HepG2 (cell line): ENCODE data around the gene COQ8A. TPM values are rescaled to one million over a fixed set of nuclear protein-coding genes. Genes with fewer than 3 reads are reported as not detected.

Source experiments
- BRCA1 ChIP-seq: sonication (generic); formaldehyde crosslinking; IDR thresholded peaks from 2 replicates; pipeline ENCODE4 v1.4.0; 2020; ENCODE audit warnings: missing genetic modification reagents
- CBFB ChIP-seq: sonication (generic); formaldehyde crosslinking; IDR thresholded peaks from 2 replicates; pipeline ENCODE4 v1.4.0; 2020; ENCODE audit warnings: missing genetic modification reagents
- HDAC1 ChIP-seq: sonication (generic); formaldehyde crosslinking; IDR thresholded peaks from 2 replicates; pipeline ENCODE4 v1.5.1; 2020; ENCODE audit warnings: mild to moderate bottlenecking, missing genetic modification reagents
- HOXA9 ChIP-seq: sonication (generic); formaldehyde crosslinking; IDR thresholded peaks from 2 replicates; pipeline ENCODE4 v1.8.1; 2022; ENCODE audit warnings: missing genetic modification reagents, mild to moderate bottlenecking, moderate library complexity, borderline replicate concordance
- IRF2 ChIP-seq: IDR thresholded peaks from 2 replicates; pipeline ENCODE4 v1.6.1; 2018; ENCODE audit warnings: missing genetic modification reagents, missing compliant biosample characterization
- KLF16 ChIP-seq, 2 experiments: sonication (generic) in 1 of 2; formaldehyde crosslinking in 1 of 2; IDR thresholded peaks; 2 replicates each; pipeline versions ENCODE4 v1.6.1 to v1.8.0; 2016 to 2023; ENCODE audit warnings: missing genetic modification reagents in 2 of 2, missing compliant biosample characterization in 1 of 2
- NFYC ChIP-seq: IDR thresholded peaks from 2 replicates; pipeline ENCODE4 v1.6.1; 2016; ENCODE audit warnings: missing genetic modification reagents, missing compliant biosample characterization
- SIX1 ChIP-seq: sonication (generic); formaldehyde crosslinking; IDR thresholded peaks from 2 replicates; pipeline ENCODE4 v1.4.0; 2020; ENCODE audit warnings: missing genetic modification reagents, borderline replicate concordance
- polyA plus RNA-seq, 8 experiments: library from polyadenylated mRNA; depleted of rRNA in 3 of 8; stranded (reverse) in 7 of 8; unstranded in 1 of 8; fragments of >200 nt; fragmentation: Illumina TruSeq in 4 of 8; extraction: Trizol in 4 of 8; gene quantifications; 2 replicates each; pipeline versions ENCODE4 v1.2.1 to v1.2.3, GENCODE V29; 2011 to 2016; ENCODE audit warnings: low read depth in 4 of 8, missing spikeins in 1 of 8, mixed read lengths in 1 of 8; ENCODE audit not compliant: insufficient read depth in 1 of 8
- total RNA-seq, 5 experiments: library from RNA; depleted of rRNA; stranded (reverse); fragments of >200 nt; fragmentation: Illumina TruSeq; extraction: Trizol; gene quantifications; 2 replicates each; pipeline ENCODE4 v1.2.3, GENCODE V29; 2016; ENCODE audit warnings: low read depth in 1 of 5
- TF ChIP-seq, protein P1 (sequence below): sonication (generic); formaldehyde crosslinking; IDR thresholded peaks from 2 replicates; pipeline ENCODE4 v1.4.0; 2020; ENCODE audit warnings: mild to moderate bottlenecking, missing genetic modification reagents, borderline replicate concordance
- TF ChIP-seq, protein P2 (sequence below): IDR thresholded peaks from 2 replicates; pipeline ENCODE4 v1.6.1; 2016; ENCODE audit warnings: missing compliant biosample characterization, missing genetic modification reagents, borderline replicate concordance
- TF ChIP-seq, protein P3 (sequence below): sonication (generic); formaldehyde crosslinking; IDR thresholded peaks from 2 replicates; pipeline ENCODE4 v1.4.0; 2020; ENCODE audit warnings: missing genetic modification reagents
- TF ChIP-seq, protein P4 (sequence below): sonication (generic); formaldehyde crosslinking; IDR thresholded peaks from 2 replicates; pipeline ENCODE4 v1.4.0; 2020; ENCODE audit warnings: missing genetic modification reagents
- TF ChIP-seq, protein P5 (sequence below): sonication (generic); formaldehyde crosslinking; IDR thresholded peaks from 2 replicates; pipeline ENCODE4 v1.4.0; 2020; ENCODE audit warnings: missing genetic modification reagents

COQ8A gene
- total and polyA plus RNA-seq, 2 of the 13 experiments (the other 11 are each of a cell fraction or from before 2014, with no cell fraction given): 60.4 to 88.7 TPM

DNA sequence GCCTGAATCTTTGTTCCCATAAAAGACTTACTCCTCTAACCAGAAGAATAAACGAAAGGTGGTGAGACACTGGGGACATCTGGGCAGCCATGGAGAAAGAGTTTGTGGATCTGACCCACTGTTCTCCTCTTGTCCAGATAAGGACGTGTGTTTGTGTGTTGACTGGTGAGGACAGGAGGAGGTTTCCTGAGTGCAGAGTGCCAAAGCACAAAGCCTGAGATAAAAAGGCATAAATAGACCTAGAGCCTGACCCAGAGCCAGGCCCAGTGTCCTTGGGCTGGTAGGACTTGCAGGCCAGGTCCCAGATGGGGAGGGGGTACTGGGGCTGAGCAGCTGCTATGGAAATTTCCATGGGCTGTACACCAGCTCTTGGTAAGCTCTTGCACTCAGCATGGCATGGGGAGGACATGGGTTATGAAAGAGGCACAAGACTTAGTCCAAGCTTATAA lies 19.6 kb upstream of the COQ8A start (continued):
- TF ChIP-seq, protein P1, sequence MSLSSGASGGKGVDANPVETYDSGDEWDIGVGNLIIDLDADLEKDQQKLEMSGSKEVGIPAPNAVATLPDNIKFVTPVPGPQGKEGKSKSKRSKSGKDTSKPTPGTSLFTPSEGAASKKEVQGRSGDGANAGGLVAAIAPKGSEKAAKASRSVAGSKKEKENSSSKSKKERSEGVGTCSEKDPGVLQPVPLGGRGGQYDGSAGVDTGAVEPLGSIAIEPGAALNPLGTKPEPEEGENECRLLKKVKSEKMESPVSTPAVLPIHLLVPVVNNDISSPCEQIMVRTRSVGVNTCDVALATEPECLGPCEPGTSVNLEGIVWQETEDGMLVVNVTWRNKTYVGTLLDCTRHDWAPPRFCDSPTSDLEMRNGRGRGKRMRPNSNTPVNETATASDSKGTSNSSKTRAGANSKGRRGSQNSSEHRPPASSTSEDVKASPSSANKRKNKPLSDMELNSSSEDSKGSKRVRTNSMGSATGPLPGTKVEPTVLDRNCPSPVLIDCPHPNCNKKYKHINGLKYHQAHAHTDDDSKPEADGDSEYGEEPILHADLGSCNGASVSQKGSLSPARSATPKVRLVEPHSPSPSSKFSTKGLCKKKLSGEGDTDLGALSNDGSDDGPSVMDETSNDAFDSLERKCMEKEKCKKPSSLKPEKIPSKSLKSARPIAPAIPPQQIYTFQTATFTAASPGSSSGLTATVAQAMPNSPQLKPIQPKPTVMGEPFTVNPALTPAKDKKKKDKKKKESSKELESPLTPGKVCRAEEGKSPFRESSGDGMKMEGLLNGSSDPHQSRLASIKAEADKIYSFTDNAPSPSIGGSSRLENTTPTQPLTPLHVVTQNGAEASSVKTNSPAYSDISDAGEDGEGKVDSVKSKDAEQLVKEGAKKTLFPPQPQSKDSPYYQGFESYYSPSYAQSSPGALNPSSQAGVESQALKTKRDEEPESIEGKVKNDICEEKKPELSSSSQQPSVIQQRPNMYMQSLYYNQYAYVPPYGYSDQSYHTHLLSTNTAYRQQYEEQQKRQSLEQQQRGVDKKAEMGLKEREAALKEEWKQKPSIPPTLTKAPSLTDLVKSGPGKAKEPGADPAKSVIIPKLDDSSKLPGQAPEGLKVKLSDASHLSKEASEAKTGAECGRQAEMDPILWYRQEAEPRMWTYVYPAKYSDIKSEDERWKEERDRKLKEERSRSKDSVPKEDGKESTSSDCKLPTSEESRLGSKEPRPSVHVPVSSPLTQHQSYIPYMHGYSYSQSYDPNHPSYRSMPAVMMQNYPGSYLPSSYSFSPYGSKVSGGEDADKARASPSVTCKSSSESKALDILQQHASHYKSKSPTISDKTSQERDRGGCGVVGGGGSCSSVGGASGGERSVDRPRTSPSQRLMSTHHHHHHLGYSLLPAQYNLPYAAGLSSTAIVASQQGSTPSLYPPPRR (CRISPR knock-in tag): peak; percentile 56; the same call in 1 of the 2 replicates
- TF ChIP-seq CBFB (CRISPR knock-in tag) (0 out of 2 replicates have a peak, but pooled peaks have one; percentile 19), BRCA1 (no peak), NFYC (CRISPR knock-in tag) (peak; percentile 16; the same call in 1 of the 2 replicates), IRF2 (CRISPR knock-in tag) (peak; percentile 75; the same call in 1 of the 2 replicates), SIX1 (peak; percentile 58; the same call in 1 of the 2 replicates), KLF16 (CRISPR knock-in tag; IDR thresholded peaks at IDR 0.05) (peak in 1 of 2 experiments; percentile 53; a peak in 1 of 4 replicates), HDAC1 (CRISPR knock-in tag) (0 out of 2 replicates have a peak, but pooled peaks have one; percentile 47), HOXA9 (CRISPR knock-in tag) (no peak)
- TF ChIP-seq, protein P2, sequence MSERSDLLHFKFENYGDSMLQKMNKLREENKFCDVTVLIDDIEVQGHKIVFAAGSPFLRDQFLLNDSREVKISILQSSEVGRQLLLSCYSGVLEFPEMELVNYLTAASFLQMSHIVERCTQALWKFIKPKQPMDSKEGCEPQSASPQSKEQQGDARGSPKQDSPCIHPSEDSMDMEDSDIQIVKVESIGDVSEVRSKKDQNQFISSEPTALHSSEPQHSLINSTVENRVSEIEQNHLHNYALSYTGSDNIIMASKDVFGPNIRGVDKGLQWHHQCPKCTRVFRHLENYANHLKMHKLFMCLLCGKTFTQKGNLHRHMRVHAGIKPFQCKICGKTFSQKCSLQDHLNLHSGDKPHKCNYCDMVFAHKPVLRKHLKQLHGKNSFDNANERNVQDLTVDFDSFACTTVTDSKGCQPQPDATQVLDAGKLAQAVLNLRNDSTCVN: peak; percentile 75; the same call in 1 of the 2 replicates
- TF ChIP-seq, protein P3, sequence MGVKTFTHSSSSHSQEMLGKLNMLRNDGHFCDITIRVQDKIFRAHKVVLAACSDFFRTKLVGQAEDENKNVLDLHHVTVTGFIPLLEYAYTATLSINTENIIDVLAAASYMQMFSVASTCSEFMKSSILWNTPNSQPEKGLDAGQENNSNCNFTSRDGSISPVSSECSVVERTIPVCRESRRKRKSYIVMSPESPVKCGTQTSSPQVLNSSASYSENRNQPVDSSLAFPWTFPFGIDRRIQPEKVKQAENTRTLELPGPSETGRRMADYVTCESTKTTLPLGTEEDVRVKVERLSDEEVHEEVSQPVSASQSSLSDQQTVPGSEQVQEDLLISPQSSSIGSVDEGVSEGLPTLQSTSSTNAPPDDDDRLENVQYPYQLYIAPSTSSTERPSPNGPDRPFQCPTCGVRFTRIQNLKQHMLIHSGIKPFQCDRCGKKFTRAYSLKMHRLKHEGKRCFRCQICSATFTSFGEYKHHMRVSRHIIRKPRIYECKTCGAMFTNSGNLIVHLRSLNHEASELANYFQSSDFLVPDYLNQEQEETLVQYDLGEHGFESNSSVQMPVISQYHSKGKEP: no peak
- TF ChIP-seq, protein P4, sequence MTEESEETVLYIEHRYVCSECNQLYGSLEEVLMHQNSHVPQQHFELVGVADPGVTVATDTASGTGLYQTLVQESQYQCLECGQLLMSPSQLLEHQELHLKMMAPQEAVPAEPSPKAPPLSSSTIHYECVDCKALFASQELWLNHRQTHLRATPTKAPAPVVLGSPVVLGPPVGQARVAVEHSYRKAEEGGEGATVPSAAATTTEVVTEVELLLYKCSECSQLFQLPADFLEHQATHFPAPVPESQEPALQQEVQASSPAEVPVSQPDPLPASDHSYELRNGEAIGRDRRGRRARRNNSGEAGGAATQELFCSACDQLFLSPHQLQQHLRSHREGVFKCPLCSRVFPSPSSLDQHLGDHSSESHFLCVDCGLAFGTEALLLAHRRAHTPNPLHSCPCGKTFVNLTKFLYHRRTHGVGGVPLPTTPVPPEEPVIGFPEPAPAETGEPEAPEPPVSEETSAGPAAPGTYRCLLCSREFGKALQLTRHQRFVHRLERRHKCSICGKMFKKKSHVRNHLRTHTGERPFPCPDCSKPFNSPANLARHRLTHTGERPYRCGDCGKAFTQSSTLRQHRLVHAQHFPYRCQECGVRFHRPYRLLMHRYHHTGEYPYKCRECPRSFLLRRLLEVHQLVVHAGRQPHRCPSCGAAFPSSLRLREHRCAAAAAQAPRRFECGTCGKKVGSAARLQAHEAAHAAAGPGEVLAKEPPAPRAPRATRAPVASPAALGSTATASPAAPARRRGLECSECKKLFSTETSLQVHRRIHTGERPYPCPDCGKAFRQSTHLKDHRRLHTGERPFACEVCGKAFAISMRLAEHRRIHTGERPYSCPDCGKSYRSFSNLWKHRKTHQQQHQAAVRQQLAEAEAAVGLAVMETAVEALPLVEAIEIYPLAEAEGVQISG: 0 out of 2 replicates have a peak, but pooled peaks have one; percentile 32
- TF ChIP-seq, protein P5, sequence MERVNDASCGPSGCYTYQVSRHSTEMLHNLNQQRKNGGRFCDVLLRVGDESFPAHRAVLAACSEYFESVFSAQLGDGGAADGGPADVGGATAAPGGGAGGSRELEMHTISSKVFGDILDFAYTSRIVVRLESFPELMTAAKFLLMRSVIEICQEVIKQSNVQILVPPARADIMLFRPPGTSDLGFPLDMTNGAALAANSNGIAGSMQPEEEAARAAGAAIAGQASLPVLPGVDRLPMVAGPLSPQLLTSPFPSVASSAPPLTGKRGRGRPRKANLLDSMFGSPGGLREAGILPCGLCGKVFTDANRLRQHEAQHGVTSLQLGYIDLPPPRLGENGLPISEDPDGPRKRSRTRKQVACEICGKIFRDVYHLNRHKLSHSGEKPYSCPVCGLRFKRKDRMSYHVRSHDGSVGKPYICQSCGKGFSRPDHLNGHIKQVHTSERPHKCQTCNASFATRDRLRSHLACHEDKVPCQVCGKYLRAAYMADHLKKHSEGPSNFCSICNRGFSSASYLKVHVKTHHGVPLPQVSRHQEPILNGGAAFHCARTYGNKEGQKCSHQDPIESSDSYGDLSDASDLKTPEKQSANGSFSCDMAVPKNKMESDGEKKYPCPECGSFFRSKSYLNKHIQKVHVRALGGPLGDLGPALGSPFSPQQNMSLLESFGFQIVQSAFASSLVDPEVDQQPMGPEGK (CRISPR knock-in tag): peak; percentile 92
